ENCODE results near the gene PLCL2.
"Not testable (repeated sequence)": the region's sequence is repeated elsewhere in the genome, so short reads cannot be mapped to it uniquely, and the experiment has no call there.

PLCL2 gene

GRCh38 chr3:16961621-16962205 is 77.0 kb downstream of the PLCL2 start:
- DNase-seq (ENCODE audit: low read depth in 3 of 3): no peak

- DNase-seq (ENCODE audit: low read depth in 3 of 3): no peak
Observed at GRCh38 chr3:16975083-16975482, 90.3 kb downstream of the PLCL2 start.

GRCh38 chr3:16978234-16978920 is 93.6 kb downstream of the PLCL2 start:
- no peak for DNase-seq (ENCODE audit: low read depth in 3 of 3)

GRCh38 chr3:16978921-16979271 is 94.1 kb downstream of the PLCL2 start:
- no peak for DNase-seq (ENCODE audit: low read depth in 3 of 3)

GRCh38 chr3:16979769-16980515 is 95.2 kb downstream of the PLCL2 start:
- DNase-seq (ENCODE audit: low read depth in 3 of 3): not testable (repeated sequence)

- DNase-seq (ENCODE audit: low read depth in 3 of 3): not testable (repeated sequence)
Observed at GRCh38 chr3:16980526-16980925, 95.8 kb downstream of the PLCL2 start.

GRCh38 chr3:16982460-16982859 is 97.7 kb downstream of the PLCL2 start:
- no peak for DNase-seq (ENCODE audit: low read depth in 3 of 3)

GRCh38 chr3:16985608-16986007 is 100.9 kb downstream of the PLCL2 start:
- DNase-seq (ENCODE audit: low read depth in 3 of 3): no peak

- DNase-seq (ENCODE audit: low read depth in 3 of 3): no peak
Observed at GRCh38 chr3:16987141-16987540, 102.4 kb downstream of the PLCL2 start.

- DNase-seq (ENCODE audit: low read depth in 3 of 3): no peak
Observed at GRCh38 chr3:16990163-16990562, 105.4 kb downstream of the PLCL2 start.

- no peak for DNase-seq (ENCODE audit: low read depth in 3 of 3)
Observed at GRCh38 chr3:16992198-16992597, 107.4 kb downstream of the PLCL2 start.

GRCh38 chr3:16993227-16993626 is 108.5 kb downstream of the PLCL2 start:
- DNase-seq (ENCODE audit: low read depth in 3 of 3): no peak

- no peak for DNase-seq (ENCODE audit: low read depth in 3 of 3)
Observed at GRCh38 chr3:16994854-16995525, 110.2 kb downstream of the PLCL2 start.

GRCh38 chr3:16995601-16996000 is 110.8 kb downstream of the PLCL2 start:
- DNase-seq (ENCODE audit: low read depth in 3 of 3): no peak

- DNase-seq (ENCODE audit: low read depth in 3 of 3): no peak
Observed at GRCh38 chr3:16998236-16998923, 113.6 kb downstream of the PLCL2 start.

- DNase-seq (ENCODE audit: low read depth in 3 of 3): no peak
Observed at GRCh38 chr3:16999161-16999560, 114.4 kb downstream of the PLCL2 start.

- no peak for DNase-seq (ENCODE audit: low read depth in 3 of 3)
Observed at GRCh38 chr3:16999871-17000270, 115.1 kb downstream of the PLCL2 start.

GRCh38 chr3:17003457-17003856 is 118.7 kb downstream of the PLCL2 start:
- DNase-seq (ENCODE audit: low read depth in 3 of 3): no peak

- DNase-seq (ENCODE audit: low read depth in 3 of 3): no peak
Observed at GRCh38 chr3:17006132-17006852, 121.5 kb downstream of the PLCL2 start.

- no peak for DNase-seq (ENCODE audit: low read depth in 3 of 3)
Observed at GRCh38 chr3:17007284-17007683, 122.5 kb downstream of the PLCL2 start.

- no peak for DNase-seq (ENCODE audit: low read depth in 3 of 3)
Observed at GRCh38 chr3:17009826-17010225, 125.1 kb downstream of the PLCL2 start.

All from stimulated activated CD4-positive, alpha-beta T cell treated with anti-CD3 and anti-CD28 coated beads, TNF-alpha, amount 100 ng/mL, for 24 hours (primary cell).